Breast epithelium (tissue), 4 donors: ENCODE data around the gene XG. TPM values are rescaled to one million over a fixed set of nuclear protein-coding genes. Genes with fewer than 3 reads are reported as not detected.
"Not testable (repeated sequence)": the region's sequence is repeated elsewhere in the genome, so short reads cannot be mapped to it uniquely, and the experiment has no call there.

Experiments used
- DNase-seq, 2 donors: peaks; one replicate each; pipeline ENCODE4 v3.0.0-alpha.2; 2019; ENCODE audit warnings: low spot score in 2 of 2
- H3K27ac ChIP-seq, 2 donors: fragments of 200-600 bp; sonication (generic) in 1 of 2; one replicate each; pipeline ENCODE4 v1.5.1; 2016 to 2019; ENCODE audit warnings: mild to moderate bottlenecking in 1 of 2
- H3K27me3 ChIP-seq, 2 donors: fragments of 200-600 bp; sonication (generic) in 1 of 2; one replicate each; pipeline versions ENCODE4 v1.5.1 to v1.6.0; 2017 to 2019; ENCODE audit warnings: control low read depth in 1 of 2, mild to moderate bottlenecking in 1 of 2
- H3K36me3 ChIP-seq: fragments of 200-600 bp; one replicate; pipeline ENCODE4 v1.5.1; 2019
- H3K4me1 ChIP-seq, 2 donors: fragments of 200-600 bp; sonication (generic); one replicate each; pipeline ENCODE4 v1.5.1; 2016 to 2019; ENCODE audit warnings: control low read depth in 1 of 2
- H3K4me3 ChIP-seq, 3 donors: fragments of 200-600 bp; sonication (generic); 1 replicate in 2 of 3; 2 replicates in 1 of 3; pipeline ENCODE4 v1.5.1; 2016 to 2019; ENCODE audit warnings: mild to moderate bottlenecking in 3 of 3, moderate library complexity in 2 of 3
- H3K9me3 ChIP-seq, 2 donors: fragments of 200-600 bp; sonication (generic) in 1 of 2; one replicate each; pipeline ENCODE4 v1.5.1; 2016 to 2019; ENCODE audit warnings: control low read depth in 1 of 2
- CTCF ChIP-seq, 3 donors: fragments of 450-650 bp; IDR thresholded peaks; one replicate each; pipeline ENCODE4 v1.5.1; 2016 to 2017; ENCODE audit warnings: antibody characterized with exemption in 3 of 3, mild to moderate bottlenecking in 3 of 3, moderate library complexity in 3 of 3
- POLR2A ChIP-seq: fragments of 450-650 bp; IDR thresholded peaks from one replicate; pipeline ENCODE4 v1.6.1; 2016; ENCODE audit warnings: antibody characterized with exemption, mild to moderate bottlenecking, moderate library complexity
- POLR2AphosphoS5 ChIP-seq, 3 donors: sonication (generic); formaldehyde crosslinking; IDR thresholded peaks; one replicate each; pipeline ENCODE4 v1.6.1; 2017; ENCODE audit warnings: antibody characterized with exemption in 3 of 3
- intact Hi-C: fragments of 100-400 bp; cut with DNase I; formaldehyde crosslinking; loops from one replicate; pipeline ENCODE4 v1.15.1; 2023; ENCODE audit warnings: low total_unique reads
- total RNA-seq, 3 donors: library from RNA; depleted of rRNA; stranded (reverse); fragments of >200 nt; gene quantifications; one replicate each; pipeline ENCODE4 v1.1.0, GENCODE V29; 2016

Gene XG
- total RNA-seq, 3 donors from 2014 or later: 0.59 to 14.4 (median 2.6) TPM

DNA sequence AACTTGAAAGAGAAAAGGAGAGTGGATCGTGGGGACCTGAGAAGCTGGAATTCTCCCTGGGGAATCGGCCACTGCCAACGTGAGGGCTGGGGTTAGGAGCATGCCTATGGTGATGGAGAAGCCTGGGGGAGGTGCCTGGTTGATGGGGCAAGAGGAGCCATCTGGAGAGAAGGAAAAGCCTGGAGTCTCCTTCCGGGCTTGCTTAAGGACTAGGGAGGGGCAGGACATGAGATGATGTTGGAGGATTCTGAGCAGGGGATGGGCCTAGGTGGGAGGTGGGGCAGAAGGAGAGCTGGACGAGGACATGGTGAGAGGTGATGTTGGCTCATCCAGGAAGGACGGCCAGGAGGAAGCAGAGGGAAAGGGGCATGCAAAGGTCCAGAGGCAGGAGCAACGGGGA, 41.9 kb downstream of the XG start:
- Histone ChIP-seq H3K4me3 (no peak overlapping the region), H3K9me3 (no peaks in the 10 kb centered on the region), H3K27me3 (peaks cover 0 to 5% of the 10 kb centered on the region in 2 donors), H3K4me1 (no peaks in the 10 kb centered on the region), H3K27ac (no peak overlapping the region), H3K36me3 (no peaks in the 10 kb centered on the region)
- no peak for DNase-seq
- no peak for TF ChIP-seq POLR2A
- TF ChIP-seq POLR2AphosphoS5 (IDR thresholded peaks at IDR 0.05): no peak
- TF ChIP-seq CTCF (IDR thresholded peaks at IDR 0.05): no peak
- intact Hi-C loops: no loop called here

DNA sequence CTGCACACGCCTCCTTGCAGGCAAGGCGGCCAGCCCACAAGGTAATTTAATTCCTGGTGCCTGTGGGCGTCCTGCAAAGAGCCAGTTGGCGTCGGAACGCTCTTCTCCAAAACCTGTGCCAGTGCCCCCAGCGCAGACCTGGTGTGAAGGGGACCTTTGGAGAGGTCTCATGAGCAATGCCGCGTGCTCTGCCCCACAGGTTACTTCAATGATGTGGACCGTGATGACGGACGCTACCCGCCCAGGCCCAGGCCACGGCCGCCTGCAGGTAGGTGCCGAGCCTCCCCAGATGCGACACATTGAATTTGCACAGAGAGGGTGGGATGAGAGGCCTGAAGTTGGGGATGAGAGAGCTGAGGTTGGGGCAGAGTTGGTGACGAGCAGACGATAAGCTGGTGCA, 42.5 kb downstream of the XG start:
- Histone ChIP-seq H3K9me3 (no peaks in the 10 kb centered on the region), H3K27me3 (peaks cover 0 to 5% of the 10 kb centered on the region in 2 donors), H3K4me3 (no peak overlapping the region), H3K27ac (no peak overlapping the region), H3K4me1 (no peaks in the 10 kb centered on the region), H3K36me3 (no peaks in the 10 kb centered on the region)
- DNase-seq: no peak
- no peak for TF ChIP-seq POLR2AphosphoS5 (IDR thresholded peaks at IDR 0.05)
- intact Hi-C loops: no loop called here

GRCh38 chrX:2796808-2797207, 45.0 kb downstream of the XG start:
- H3K27ac ChIP-seq, H3K9me3 ChIP-seq, H3K36me3 ChIP-seq, H3K4me1 ChIP-seq, H3K27me3 ChIP-seq, H3K4me3 ChIP-seq, intact Hi-C loops, DNase-seq: not testable (repeated sequence)

DNA sequence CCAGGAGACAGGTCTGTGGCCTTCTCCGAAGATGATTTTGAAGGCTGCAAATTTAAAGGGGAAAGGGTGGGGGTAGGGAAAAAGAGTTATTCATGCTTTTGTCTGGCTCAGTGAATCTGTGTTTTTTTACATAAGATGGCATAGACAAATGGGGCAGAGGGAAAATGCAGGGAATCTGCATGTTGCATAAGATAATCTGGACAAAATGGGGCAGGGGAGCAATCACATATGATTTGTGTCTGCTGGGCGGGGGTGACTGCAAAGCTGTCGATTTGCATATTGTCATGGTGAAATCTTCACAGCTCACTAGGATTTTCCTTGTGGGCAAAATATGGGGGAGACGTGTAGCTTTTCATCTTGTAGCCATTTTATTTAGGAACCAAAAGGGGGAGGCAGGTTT, 47.5 kb downstream of the XG start:
- H3K27me3 ChIP-seq: no peaks in the 10 kb centered on the region
- H3K4me1 ChIP-seq: no peaks in the 10 kb centered on the region
- TF ChIP-seq CTCF (IDR thresholded peaks at IDR 0.05) (no peak), POLR2AphosphoS5 (IDR thresholded peaks at IDR 0.05) (no peak), POLR2A (no peak)
- H3K4me3 ChIP-seq: no peak overlapping the region
- no peak overlapping the region for H3K27ac ChIP-seq
- intact Hi-C loops: no loop called here
- no peaks in the 10 kb centered on the region for H3K36me3 ChIP-seq
- no peaks in the 10 kb centered on the region for H3K9me3 ChIP-seq
- DNase-seq: no peak

- H3K27ac ChIP-seq, H3K36me3 ChIP-seq, H3K9me3 ChIP-seq, H3K4me1 ChIP-seq, H3K4me3 ChIP-seq, intact Hi-C loops, H3K27me3 ChIP-seq, DNase-seq: not testable (repeated sequence)
Observed at GRCh38 chrX:2799980-2800379, 48.1 kb downstream of the XG start.

- H3K36me3 ChIP-seq: no peaks in the 10 kb centered on the region
- DNase-seq: no peak
- no peak overlapping the region for H3K27ac ChIP-seq
- no peak for TF ChIP-seq CTCF (IDR thresholded peaks at IDR 0.05)
- no peak for TF ChIP-seq POLR2A
- no peak for TF ChIP-seq POLR2AphosphoS5 (IDR thresholded peaks at IDR 0.05)
- no peak overlapping the region for H3K4me3 ChIP-seq
- no peaks in the 10 kb centered on the region for H3K9me3 ChIP-seq
- intact Hi-C loops: no loop called here
- no peaks in the 10 kb centered on the region for H3K27me3 ChIP-seq
- H3K4me1 ChIP-seq: no peaks in the 10 kb centered on the region
Observed at GRCh38 chrX:2801223-2801622, 49.4 kb downstream of the XG start.

DNA sequence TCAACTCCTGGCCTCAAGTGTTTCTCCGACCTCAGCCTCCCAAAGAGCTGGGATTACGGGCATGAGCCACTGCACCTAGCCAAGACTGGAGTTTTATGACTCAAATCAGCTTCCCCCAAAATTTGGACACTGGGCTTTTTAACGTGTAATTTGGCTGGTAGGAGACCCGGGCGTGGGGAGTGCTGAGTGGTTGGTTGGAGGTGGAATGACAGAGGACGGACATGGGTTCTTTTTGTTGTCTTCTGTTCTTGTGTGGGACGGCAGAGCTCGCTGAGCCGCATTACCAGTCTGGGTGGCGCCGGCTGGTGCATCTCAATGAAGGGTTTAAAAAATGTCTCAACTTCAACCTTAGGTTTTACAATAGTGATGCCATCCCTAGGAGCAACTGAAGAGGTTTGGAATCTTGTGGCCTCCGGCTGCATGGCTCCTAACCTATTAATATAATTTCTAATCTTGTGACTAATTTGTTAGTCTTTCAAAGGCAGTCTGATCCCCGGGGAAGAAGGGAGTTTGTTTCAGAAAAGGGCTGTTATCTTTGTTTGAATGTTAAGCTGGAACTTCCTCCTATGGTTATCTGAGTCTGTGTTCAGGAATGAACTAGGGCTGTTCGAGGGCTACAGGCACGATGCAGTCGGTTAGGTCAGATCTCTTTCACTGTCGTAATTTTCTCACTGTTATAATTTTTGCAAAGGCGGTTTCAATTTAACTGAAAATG, 50.7 kb downstream of the XG start:
- H3K4me1 ChIP-seq, H3K9me3 ChIP-seq, H3K27ac ChIP-seq, H3K4me3 ChIP-seq, H3K36me3 ChIP-seq, intact Hi-C loops, DNase-seq, H3K27me3 ChIP-seq: not testable (repeated sequence)

GRCh38 chrX:2803486-2803885, 51.6 kb downstream of the XG start:
- intact Hi-C loops, H3K36me3 ChIP-seq, H3K4me3 ChIP-seq, H3K27me3 ChIP-seq, H3K27ac ChIP-seq, H3K4me1 ChIP-seq, H3K9me3 ChIP-seq, DNase-seq: not testable (repeated sequence)

DNA sequence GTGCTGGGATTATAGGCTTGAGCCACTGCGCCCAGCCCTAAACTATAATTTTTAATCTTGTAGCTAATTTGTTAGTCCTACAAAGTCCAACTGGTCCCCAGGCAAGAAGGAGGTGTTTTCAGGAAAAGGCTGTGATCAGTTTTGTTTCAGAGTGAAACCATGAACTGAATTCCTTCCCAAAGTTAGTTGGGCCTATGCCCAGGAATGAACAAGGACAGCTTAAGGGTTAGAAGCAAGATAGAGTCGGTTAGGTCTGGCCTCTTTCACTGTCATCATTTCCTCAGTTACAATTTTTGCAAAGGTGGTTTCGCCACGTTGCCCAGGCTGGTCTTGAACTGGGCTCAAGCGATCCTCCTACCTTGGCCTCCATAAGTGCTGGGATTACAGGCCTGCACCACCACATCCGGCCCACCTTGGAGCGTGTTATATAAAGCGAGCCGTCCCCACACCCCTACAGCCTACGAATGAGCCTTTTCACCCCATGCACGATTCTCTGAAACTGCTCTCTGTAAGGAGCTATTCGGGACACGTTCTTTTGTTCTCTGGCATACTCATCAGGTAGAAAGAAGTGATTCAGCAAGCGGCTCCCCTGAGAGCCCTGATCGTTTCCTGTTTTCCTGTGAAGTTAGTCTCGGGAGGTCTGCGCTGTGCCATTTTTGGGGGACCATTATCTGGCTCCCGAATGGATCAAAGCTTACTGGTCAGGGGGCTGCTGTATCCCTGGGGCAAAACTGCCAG, 52.4 kb downstream of the XG start:
- intact Hi-C loops, H3K27me3 ChIP-seq, DNase-seq, H3K9me3 ChIP-seq, H3K4me1 ChIP-seq, H3K36me3 ChIP-seq, H3K4me3 ChIP-seq: not testable (repeated sequence)
- peak overlapping the region in 1 of 2 donors; percentile 66 for H3K27ac ChIP-seq

GRCh38 chrX:2804858-2805257, 53.0 kb downstream of the XG start:
- H3K9me3 ChIP-seq, DNase-seq, H3K4me1 ChIP-seq, H3K27me3 ChIP-seq, H3K36me3 ChIP-seq, H3K4me3 ChIP-seq, intact Hi-C loops: not testable (repeated sequence)
- peak overlapping the region; percentile 42 to 66 for H3K27ac ChIP-seq
